ENCODE results near the gene SLC39A9.
"Not testable (repeated sequence)": the region's sequence is repeated elsewhere in the genome, so short reads cannot be mapped to it uniquely, and the experiment has no call there.

Gene SLC39A9

GRCh38 chr14:69370061-69370460, 28.4 kb upstream of the SLC39A9 start:
- DNase-seq = no peak

- DNase-seq = no peak
Measured at GRCh38 chr14:69372146-69372545, 26.3 kb upstream of the SLC39A9 start.

GRCh38 chr14:69373104-69373503, 25.4 kb upstream of the SLC39A9 start:
- no peak for DNase-seq

GRCh38 chr14:69374235-69374634, 24.3 kb upstream of the SLC39A9 start:
- no peak for DNase-seq

GRCh38 chr14:69375182-69375581, 23.3 kb upstream of the SLC39A9 start:
- DNase-seq = no peak

GRCh38 chr14:69375722-69376121, 22.8 kb upstream of the SLC39A9 start:
- no peak for DNase-seq

- DNase-seq = no peak
Measured at GRCh38 chr14:69376439-69376838, 22.1 kb upstream of the SLC39A9 start.

GRCh38 chr14:69378274-69378673, 20.2 kb upstream of the SLC39A9 start:
- DNase-seq = no peak

GRCh38 chr14:69387311-69387710, 11.2 kb upstream of the SLC39A9 start:
- DNase-seq = no peak

- DNase-seq = not testable (repeated sequence)
Measured at GRCh38 chr14:69391400-69391799, 7.1 kb upstream of the SLC39A9 start.

GRCh38 chr14:69392481-69392880, 6.0 kb upstream of the SLC39A9 start:
- no peak for DNase-seq

GRCh38 chr14:69395929-69396328, 2.6 kb upstream of the SLC39A9 start:
- no peak for DNase-seq

GRCh38 chr14:69398818-69399210, 322 bp downstream of the SLC39A9 start:
- no peak for DNase-seq

- DNase-seq = no peak
Measured at GRCh38 chr14:69399750-69400149, 1.3 kb downstream of the SLC39A9 start.

- DNase-seq = no peak
Measured at GRCh38 chr14:69400154-69400553, 1.7 kb downstream of the SLC39A9 start.

GRCh38 chr14:69401841-69402240, 3.3 kb downstream of the SLC39A9 start:
- DNase-seq = no peak

GRCh38 chr14:69404478-69404877, 6.0 kb downstream of the SLC39A9 start:
- DNase-seq = no peak

GRCh38 chr14:69404883-69405282, 6.4 kb downstream of the SLC39A9 start:
- DNase-seq = no peak

- no peak for DNase-seq
Measured at GRCh38 chr14:69405762-69406161, 7.3 kb downstream of the SLC39A9 start.

GRCh38 chr14:69408331-69408960, 10.0 kb downstream of the SLC39A9 start:
- no peak for DNase-seq

GRCh38 chr14:69413483-69413882, 15.0 kb downstream of the SLC39A9 start:
- no peak for DNase-seq

- not testable (repeated sequence) for DNase-seq
Measured at GRCh38 chr14:69416087-69416486, 17.6 kb downstream of the SLC39A9 start.

GRCh38 chr14:69423279-69423678, 24.8 kb downstream of the SLC39A9 start:
- no peak for DNase-seq

- DNase-seq = no peak
Measured at GRCh38 chr14:69424149-69424923, 25.8 kb downstream of the SLC39A9 start.

- no peak for DNase-seq
Measured at GRCh38 chr14:69427596-69427995, 29.1 kb downstream of the SLC39A9 start.
